ENCODE measurements around the gene GRK4.

DNA sequence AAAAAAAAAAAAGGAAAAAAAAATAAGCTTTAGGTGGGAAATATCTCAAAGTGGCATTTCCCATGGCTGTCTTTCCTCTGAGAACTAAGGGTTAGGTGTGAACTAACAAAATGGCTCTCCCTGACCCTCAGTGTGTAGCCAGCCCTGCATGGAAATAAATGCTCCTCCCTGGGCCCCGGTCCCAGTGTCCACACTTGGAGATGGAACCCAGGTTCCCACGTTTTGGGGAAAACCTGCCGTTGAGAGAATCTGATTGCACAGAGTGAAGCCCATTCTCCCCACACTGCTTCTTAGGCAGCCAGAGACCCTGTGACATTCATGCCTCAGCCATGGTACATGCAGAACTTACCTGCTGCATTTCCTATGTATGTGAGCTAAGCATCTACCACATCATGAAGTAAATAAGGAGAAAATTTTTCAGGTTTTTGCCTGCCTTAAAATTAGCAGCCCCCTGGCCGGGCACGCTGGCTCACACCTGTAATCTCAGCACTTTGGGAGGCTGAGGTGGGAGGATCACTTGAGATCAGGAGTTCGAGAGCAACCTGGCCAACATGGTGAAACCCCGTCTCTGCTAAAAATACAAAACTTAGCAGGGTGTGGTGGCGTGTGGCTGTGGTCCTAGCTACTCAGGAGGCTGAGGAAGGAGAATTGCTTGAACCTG lies 76.5 kb downstream of the GRK4 start:
- TF ChIP-seq CTCF (conservative IDR thresholded peaks at IDR 0.05; ENCODE audit: low read length) (no peak), EZH2phosphoT487 (IDR thresholded peaks at IDR 0.05; ENCODE audit: borderline replicate concordance) (no peak)

Measured in Loucy (cell line).